Stimulated activated CD4-positive, alpha-beta T cell treated with anti-CD3 and anti-CD28 coated beads, Interleukin-15, amount 100 ng/mL, for 48 hours (primary cell): ENCODE data around the gene ACSS1.

Experiments
- DNase-seq, 2 donors: peaks; one replicate each; pipeline ENCODE4 v3.0.0-alpha.2; 2020; ENCODE audit warnings: low read depth in 2 of 2

The ACSS1 gene

GRCh38 chr20:25078662-25079061 lies 20.7 kb upstream of the ACSS1 start:
- DNase-seq, result no peak

DNA sequence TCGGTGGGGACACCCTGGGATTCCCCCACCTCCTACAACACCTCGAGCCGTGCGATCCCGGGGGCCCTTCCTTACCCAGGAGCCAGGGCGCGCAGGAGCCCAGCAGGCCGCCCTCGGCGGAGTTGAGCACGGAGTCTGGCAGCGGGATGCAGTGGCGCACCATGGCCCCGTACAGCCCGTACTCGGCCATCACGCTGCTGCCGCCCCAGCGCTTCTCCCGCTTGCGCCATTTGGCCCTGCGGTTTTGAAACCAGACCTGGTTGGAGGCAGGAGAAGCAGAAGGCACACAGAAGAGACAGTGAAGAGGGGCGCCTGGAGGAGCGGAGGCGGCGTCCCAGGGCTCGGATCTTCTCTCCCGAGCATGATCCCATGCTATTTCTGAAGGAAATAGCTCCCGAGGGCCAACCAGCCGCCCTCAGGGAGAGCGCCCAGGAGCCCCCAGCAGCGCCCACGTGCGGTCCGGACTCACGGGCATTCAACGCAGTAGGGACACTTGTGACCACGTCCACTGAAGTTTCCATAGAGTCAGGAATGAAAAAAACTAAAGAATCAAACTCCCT lies 19.8 kb upstream of the ACSS1 start:
- DNase-seq, result no peak

DNA sequence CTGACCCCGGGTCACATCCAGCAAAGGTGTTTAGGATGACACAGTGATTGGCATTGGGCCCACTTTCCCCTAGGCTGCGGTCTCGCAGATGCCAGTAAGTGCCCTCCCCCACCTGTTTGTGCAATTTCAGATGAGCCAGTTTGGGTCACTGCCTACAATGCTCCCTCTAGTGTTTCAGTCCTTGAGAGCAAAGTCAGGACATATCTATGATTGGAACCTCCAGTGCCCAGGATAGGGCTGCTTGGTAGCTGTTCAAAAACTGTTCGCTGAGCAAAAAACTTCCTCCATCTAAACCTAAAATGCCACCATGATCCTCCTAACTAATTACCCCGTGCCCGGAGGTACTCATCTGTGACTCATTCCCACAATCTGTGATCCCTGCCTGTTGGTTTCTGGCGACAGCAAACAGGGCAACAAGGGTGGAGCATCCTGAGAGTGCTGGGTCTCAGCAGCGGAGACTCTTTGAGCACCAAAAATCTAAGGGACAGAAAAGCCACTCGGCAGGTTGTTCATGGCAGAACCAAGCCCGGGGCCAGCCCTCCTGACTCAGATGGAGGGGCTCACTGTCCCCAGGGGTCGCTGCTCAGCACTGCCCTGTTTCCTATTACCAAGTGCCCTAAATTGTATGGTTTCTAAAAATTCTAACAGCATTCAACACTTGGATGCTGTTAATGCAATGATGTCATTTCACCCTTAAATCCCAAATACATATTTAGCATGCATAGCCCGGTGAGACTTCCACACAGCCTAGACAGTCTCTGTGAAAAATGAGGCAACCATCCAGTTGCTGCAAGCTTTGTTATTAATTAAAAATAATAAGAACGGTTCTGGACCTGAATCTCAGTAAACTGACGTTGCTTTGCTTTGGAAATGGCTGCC lies 19.0 kb upstream of the ACSS1 start:
- DNase-seq, result no peak

GRCh38 chr20:25076201-25076600 lies 18.3 kb upstream of the ACSS1 start:
- DNase-seq, result no peak

GRCh38 chr20:25073544-25073943 lies 15.6 kb upstream of the ACSS1 start:
- DNase-seq, result no peak

- DNase-seq, result no peak
Measured at GRCh38 chr20:25072226-25072811, 14.4 kb upstream of the ACSS1 start.

GRCh38 chr20:25071734-25072133 lies 13.8 kb upstream of the ACSS1 start:
- no peak for DNase-seq

DNA sequence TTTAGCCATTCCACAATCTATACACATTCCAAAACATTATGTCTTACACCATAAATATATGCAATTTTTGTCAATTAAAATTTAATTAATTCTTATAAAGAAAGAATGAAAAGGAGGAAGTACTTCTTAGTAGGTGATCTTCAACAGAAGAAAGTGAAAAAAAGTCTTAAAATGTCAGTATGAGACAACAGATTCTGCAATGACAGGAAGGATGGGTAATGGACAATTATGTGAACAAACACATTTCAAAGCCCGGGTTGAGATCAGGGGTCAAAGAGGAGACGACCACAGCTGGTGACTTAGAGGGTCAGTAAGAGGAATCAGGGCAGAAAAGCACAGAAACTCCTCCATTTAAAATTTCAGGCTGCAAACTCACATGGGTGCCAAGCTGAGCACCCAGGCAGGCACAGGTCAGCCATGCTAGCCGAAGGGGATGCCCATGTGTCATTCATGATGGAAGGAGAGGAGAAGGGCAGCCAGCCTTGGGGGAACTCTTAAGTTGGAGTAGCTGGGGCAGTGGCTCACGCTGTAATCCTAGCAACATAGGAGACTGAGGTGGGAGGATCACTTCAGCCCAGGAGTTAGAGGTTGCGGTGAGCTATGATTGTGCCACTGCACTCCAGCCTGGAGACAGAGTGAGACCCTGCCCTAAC lies 13.0 kb upstream of the ACSS1 start:
- DNase-seq, result no peak

GRCh38 chr20:25067102-25067987 lies 9.4 kb upstream of the ACSS1 start:
- no peak for DNase-seq

- DNase-seq, result no peak
Measured at GRCh38 chr20:25066386-25066785, 8.4 kb upstream of the ACSS1 start.

- DNase-seq, result peak in 1 of 2 donors; percentile 42
Measured at GRCh38 chr20:25065625-25066338, 7.8 kb upstream of the ACSS1 start.

GRCh38 chr20:25065072-25065624 lies 7.2 kb upstream of the ACSS1 start:
- DNase-seq, result no peak

DNA sequence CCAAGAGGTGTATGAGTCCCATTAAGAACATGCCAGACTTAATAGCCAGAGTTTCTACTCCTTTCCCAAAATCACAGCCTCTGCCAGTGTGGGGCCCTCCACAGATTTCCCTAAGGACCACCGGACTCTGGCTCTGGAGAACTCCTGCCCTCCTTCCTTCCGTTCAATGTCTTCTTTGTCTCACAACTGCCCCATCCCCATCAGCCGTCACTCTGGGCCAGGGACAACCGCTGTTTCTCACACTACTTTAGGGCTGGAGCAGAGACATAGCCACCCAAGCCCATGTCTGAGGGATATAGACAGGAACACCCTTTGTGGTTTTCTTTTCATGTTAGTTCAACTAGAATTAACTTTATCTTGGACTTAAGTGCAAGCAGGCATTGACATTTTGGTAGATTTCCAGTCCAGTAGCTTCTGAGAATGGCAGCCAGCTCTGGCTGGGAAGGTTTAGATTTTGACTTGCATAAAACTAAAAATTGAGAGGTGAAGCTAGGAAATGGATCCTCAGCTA lies 6.7 kb upstream of the ACSS1 start:
- DNase-seq, result no peak

GRCh38 chr20:25063981-25064380 lies 6.0 kb upstream of the ACSS1 start:
- no peak for DNase-seq

DNA sequence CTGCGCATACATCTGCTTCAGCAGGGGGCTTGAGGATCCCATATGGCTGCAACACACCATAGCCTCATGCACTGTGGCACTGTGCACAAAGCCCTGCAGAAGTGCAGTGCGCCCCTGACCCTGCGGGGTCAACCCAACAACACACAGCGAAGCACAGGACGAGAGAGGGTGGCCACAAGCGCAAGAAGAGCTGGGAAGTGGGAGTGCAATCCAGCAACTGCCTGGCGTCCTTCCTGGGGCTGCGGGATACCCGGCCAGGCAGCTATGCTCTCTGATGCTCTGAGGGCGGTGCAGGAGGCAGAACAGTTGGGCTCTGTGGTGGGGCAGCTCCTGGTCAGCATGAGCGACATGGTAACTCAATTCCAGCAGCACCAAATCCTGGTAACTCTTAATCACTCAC lies 5.6 kb upstream of the ACSS1 start:
- DNase-seq, result no peak

DNA sequence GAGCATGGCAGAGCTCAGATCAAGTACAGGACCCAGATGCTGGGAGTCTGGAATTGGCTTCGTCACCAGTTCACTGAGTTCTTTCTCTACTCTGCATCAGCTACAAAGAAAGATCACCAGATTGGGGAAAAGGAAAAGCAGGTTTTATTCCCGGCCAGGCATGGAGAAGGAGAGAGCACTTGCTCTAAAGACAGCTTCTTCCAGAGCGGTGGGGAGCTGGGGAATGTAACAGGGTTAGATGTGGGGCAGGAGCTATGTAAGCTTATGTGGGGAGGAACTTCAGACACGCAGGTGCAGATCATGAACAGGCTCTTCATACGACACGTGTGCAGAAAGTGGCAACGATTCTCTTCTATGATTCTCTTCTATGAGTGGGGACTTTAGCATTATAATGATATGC lies 4.9 kb upstream of the ACSS1 start:
- DNase-seq, result no peak

DNA sequence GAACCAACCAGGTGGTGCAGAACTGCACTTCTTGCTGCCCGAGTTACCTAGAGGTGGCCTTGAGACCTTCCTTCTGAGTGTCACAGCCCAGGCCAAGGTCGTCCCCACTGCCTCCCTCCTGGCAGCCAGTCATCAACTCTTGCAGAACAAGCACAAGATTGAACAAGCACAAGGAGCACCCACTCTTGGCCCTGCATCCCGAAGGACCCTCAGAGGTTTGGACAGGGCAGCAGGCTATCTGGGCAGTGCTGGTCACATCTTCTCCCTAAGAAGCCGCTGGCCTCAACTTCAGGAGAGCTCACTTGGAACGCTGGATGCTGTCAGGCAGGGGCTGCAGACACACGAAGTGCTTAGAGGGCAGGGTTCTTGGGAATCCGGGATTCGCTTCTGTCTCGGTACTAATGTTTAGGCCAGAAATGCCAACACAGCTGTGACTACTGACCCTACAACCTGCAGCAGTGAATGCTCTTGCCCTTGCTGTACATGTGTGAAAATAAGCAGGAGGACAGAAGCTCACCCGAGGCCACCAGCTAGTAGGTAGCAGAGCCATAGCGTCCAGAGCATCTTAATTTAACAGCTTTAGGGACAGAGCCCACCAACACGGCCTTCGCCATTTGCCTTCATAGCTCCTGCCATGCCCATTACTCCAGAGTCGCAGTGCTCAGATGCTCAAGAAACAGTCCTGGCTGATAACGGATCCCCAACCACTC lies 4.0 kb upstream of the ACSS1 start:
- no peak for DNase-seq

DNA sequence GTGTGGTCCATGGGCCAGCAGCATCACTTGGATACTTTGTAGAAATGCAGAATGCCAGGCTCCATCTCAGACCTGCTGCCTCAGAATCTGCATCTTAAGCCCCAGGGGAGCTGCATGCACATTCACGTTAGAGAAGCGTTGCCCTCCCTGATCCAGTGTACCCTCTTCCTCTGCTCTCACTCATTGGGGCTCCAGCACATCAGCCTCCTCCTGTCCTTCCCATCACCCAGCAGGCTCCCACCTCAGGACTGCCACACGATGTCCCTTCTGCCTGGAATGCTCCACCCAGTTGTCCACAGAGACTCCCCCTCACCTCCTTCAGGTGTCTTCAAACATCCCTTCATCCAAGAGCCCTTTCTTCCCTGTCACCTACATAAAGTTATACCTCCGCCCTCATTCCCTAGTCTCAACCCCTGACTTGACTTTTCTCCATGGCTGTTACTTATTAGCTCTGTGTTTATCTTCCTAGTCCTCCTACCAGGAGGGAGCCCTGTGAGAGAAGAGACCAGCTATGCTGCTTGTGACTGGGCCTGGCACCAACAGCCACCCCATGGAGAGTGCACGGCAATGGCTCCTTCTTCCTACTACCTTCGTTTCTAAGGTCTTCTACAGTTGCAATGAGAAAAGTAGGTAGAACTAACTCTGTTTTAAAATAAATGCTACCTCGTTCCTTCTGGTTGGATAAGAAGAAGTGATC lies 3.3 kb upstream of the ACSS1 start:
- DNase-seq, result no peak

- DNase-seq, result no peak
Measured at GRCh38 chr20:25059866-25060465, 2.0 kb upstream of the ACSS1 start.
